Stimulated activated memory B cell treated with anti-CD40 and anti-IgM and Interleukin-4, amounts not matched to agents 10 μg/mL and 1 μg/mL and 100 μg/mL, for 72 hours (primary cell): ENCODE measurements around the gene TBX1.

Experiments
- ATAC-seq: fragments of 150-1000 bp; cut with Tn5 transposase; 2 replicates; pipeline ENCODE4 v1.10.0; 2021
- H3K27ac Mint-ChIP-seq: one replicate; pipeline ENCODE4 v1.8.0; 2022; ENCODE audit warnings: mild to moderate bottlenecking, mixed read lengths
- H3K27me3 Mint-ChIP-seq: one replicate; pipeline ENCODE4 v1.8.0; 2022; ENCODE audit warnings: mixed read lengths
- H3K36me3 Mint-ChIP-seq: one replicate; pipeline ENCODE4 v1.8.0; 2022; ENCODE audit warnings: mixed read lengths
- H3K4me1 Mint-ChIP-seq: one replicate; pipeline ENCODE4 v1.8.0; 2022; ENCODE audit warnings: mixed read lengths
- H3K4me3 Mint-ChIP-seq: one replicate; pipeline ENCODE4 v1.8.0; 2022; ENCODE audit warnings: mild to moderate bottlenecking, moderate library complexity, mixed read lengths
- H3K9me3 Mint-ChIP-seq: one replicate; pipeline ENCODE4 v1.8.0; 2022; ENCODE audit warnings: mixed read lengths

The TBX1 gene

DNA sequence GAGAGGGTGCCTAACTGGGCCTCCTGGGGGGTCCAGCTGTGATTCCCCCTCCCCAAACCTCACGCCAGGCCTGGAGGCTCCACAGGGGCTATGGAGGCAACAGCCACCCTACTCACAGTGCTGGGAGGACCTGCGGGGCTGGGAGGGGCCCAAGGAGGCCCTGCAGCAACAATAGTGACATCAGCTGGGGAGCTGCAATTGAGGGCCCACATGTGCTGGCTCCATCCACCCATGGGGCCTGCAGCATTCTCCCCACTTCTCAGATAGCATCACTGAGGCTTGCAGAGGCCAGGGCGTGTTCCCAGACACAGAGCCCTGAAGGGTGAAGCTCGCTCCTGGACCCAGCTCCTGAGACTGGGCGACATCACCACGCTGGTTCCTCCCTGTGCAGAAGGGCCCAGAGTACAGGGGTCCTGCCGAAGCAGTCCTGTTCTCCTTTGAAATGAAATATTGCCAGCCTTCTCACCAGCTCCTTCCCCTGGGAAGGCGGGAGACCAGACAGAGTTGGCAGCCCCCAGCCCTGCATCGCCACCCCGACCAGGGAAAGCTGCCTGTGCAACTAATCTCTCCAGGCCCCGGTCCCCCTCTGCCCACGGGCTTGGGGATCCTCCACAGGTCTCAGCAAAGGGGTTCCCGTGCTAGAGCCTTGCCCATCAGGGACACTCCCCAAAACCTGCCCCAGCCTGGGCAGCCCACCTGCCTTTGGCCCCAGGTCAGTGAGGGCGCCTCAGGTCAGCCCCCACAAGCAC is 8.9 kb upstream of the TBX1 start:
- H3K9me3 Mint-ChIP-seq, result no peaks in the 10 kb centered on the region
- peaks cover 79% of the 10 kb centered on the region for H3K27me3 Mint-ChIP-seq
- no peaks in the 10 kb centered on the region for H3K36me3 Mint-ChIP-seq
- H3K4me3 Mint-ChIP-seq, result no peak overlapping the region
- H3K27ac Mint-ChIP-seq, result no peak overlapping the region
- peaks cover 12% of the 10 kb centered on the region for H3K4me1 Mint-ChIP-seq
- no peak for ATAC-seq

- Mint-ChIP-seq H3K27me3 (peaks cover 78% of the 10 kb centered on the region), H3K36me3 (no peaks in the 10 kb centered on the region), H3K4me3 (no peak overlapping the region), H3K9me3 (no peaks in the 10 kb centered on the region), H3K27ac (no peak overlapping the region), H3K4me1 (peaks cover 24% of the 10 kb centered on the region)
- ATAC-seq, result no peak
Observed at GRCh38 chr22:19753090-19753842, 7.3 kb upstream of the TBX1 start.

GRCh38 chr22:19753996-19754700 is 6.4 kb upstream of the TBX1 start:
- no peak for ATAC-seq
- Mint-ChIP-seq H3K4me1 (peaks cover 27% of the 10 kb centered on the region), H3K27me3 (peaks cover 87% of the 10 kb centered on the region), H3K9me3 (no peaks in the 10 kb centered on the region), H3K27ac (no peak overlapping the region), H3K36me3 (no peaks in the 10 kb centered on the region), H3K4me3 (no peak overlapping the region)

GRCh38 chr22:19754701-19755144 is 5.9 kb upstream of the TBX1 start:
- no peak overlapping the region for H3K27ac Mint-ChIP-seq
- H3K27me3 Mint-ChIP-seq, result peaks cover 93% of the 10 kb centered on the region
- H3K9me3 Mint-ChIP-seq, result no peaks in the 10 kb centered on the region

GRCh38 chr22:19755145-19755710 is 5.3 kb upstream of the TBX1 start:
- ATAC-seq, result no peak
- H3K27ac Mint-ChIP-seq, result no peak overlapping the region
- H3K4me3 Mint-ChIP-seq, result no peak overlapping the region
- peaks cover 98% of the 10 kb centered on the region for H3K27me3 Mint-ChIP-seq
- peaks cover 3% of the 10 kb centered on the region for H3K36me3 Mint-ChIP-seq
- peaks cover 38% of the 10 kb centered on the region for H3K4me1 Mint-ChIP-seq
- no peaks in the 10 kb centered on the region for H3K9me3 Mint-ChIP-seq

More at GRCh38 chr22:19754701-19755144, 5.9 kb upstream of the TBX1 start:
- ATAC-seq, result no peak
- Mint-ChIP-seq H3K4me1 (peaks cover 33% of the 10 kb centered on the region), H3K4me3 (no peak overlapping the region), H3K36me3 (no peaks in the 10 kb centered on the region)

DNA sequence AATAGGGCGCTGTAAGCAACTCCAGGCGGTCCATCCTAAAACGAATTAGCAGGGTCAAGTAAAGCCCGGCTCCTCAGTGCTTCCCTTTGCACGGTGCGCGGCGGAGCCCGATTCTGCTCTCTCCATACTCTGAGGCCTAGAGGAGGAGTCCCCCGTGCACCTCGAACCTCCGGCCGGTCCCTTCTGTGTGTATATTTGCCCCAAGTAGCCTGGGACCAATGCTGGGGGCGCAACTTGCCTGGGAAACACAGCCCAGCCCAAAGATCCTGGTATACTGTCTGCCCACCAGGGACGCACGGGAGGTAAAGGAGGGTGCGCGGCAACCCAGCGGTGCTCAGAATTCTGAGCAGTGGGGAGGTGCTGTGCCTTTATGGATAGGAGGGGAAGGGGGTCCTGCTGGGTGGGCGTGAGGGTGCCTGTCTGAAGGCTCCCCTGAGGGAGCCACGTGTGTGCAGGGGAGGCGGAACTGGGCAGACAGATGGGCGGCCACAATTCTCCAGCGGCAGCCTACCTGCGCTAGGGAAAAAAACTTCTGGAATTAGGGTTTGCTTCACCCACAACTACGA is 4.8 kb upstream of the TBX1 start:
- Mint-ChIP-seq H3K27ac (no peak overlapping the region), H3K4me1 (peaks cover 41% of the 10 kb centered on the region), H3K27me3 (peaks cover 98% of the 10 kb centered on the region), H3K4me3 (peak overlapping the region; percentile 46), H3K36me3 (peaks cover 6% of the 10 kb centered on the region), H3K9me3 (no peaks in the 10 kb centered on the region)
- no peak for ATAC-seq

- Mint-ChIP-seq H3K27me3 (peaks cover 94% of the 10 kb centered on the region), H3K9me3 (no peaks in the 10 kb centered on the region), H3K4me3 (peak overlapping the region; percentile 46), H3K27ac (no peak overlapping the region), H3K36me3 (peaks cover 6% of the 10 kb centered on the region), H3K4me1 (peaks cover 41% of the 10 kb centered on the region)
- ATAC-seq, result peak; percentile 37
Observed at GRCh38 chr22:19756288-19757128, 4.1 kb upstream of the TBX1 start.

- peaks cover 94% of the 10 kb centered on the region for H3K27me3 Mint-ChIP-seq
- H3K4me3 Mint-ChIP-seq, result peak overlapping the region; percentile 69
- ATAC-seq, result peak; percentile 61
- H3K4me1 Mint-ChIP-seq, result peaks cover 41% of the 10 kb centered on the region
- H3K36me3 Mint-ChIP-seq, result peaks cover 6% of the 10 kb centered on the region
- H3K27ac Mint-ChIP-seq, result peak overlapping the region; percentile 8
- H3K9me3 Mint-ChIP-seq, result no peaks in the 10 kb centered on the region
Observed at GRCh38 chr22:19757140-19757984, 3.2 kb upstream of the TBX1 start.

GRCh38 chr22:19757985-19758895 is 2.3 kb upstream of the TBX1 start:
- Mint-ChIP-seq H3K9me3 (no peaks in the 10 kb centered on the region), H3K4me1 (peaks cover 41% of the 10 kb centered on the region), H3K4me3 (no peak overlapping the region), H3K27me3 (peaks cover 94% of the 10 kb centered on the region), H3K36me3 (peaks cover 6% of the 10 kb centered on the region), H3K27ac (no peak overlapping the region)
- ATAC-seq, result no peak

DNA sequence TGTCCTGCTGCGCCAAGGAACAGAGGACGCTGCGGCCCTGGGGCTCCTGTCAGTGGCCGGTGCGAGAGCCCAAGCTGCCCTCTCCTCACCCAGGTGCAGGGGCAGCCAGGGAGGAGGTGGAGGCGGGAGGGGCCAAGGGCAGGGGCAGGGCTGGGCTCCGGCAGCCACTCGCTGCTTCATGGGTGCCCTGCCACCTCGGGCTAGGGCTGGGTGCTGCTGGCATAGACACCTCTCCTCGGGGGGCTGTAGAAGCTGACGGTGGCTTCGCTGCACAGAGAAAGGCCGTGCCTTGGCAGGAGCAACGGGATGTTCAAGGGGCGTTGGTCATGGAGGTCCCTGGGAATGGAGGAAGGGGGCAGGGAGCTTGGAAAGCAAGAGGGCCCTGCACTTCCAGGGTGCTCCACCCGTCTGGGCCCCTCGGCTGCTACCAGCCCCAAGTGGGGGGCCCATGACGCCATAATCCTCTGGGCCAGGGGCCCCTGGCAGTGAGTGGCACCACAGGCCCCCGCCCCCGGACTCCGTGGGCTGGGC is 1.6 kb upstream of the TBX1 start:
- Mint-ChIP-seq H3K36me3 (peaks cover 6% of the 10 kb centered on the region), H3K4me1 (peaks cover 41% of the 10 kb centered on the region), H3K9me3 (no peaks in the 10 kb centered on the region), H3K4me3 (peak overlapping the region; percentile 42), H3K27ac (no peak overlapping the region), H3K27me3 (peaks cover 94% of the 10 kb centered on the region)
- ATAC-seq, result no peak

GRCh38 chr22:19759427-19760057 is 1.0 kb upstream of the TBX1 start:
- H3K9me3 Mint-ChIP-seq, result no peaks in the 10 kb centered on the region
- peak overlapping the region; percentile 85 for H3K4me3 Mint-ChIP-seq
- H3K27me3 Mint-ChIP-seq, result peaks cover 94% of the 10 kb centered on the region
- peaks cover 41% of the 10 kb centered on the region for H3K4me1 Mint-ChIP-seq
- peaks cover 6% of the 10 kb centered on the region for H3K36me3 Mint-ChIP-seq
- no peak overlapping the region for H3K27ac Mint-ChIP-seq
- ATAC-seq, result no peak
